PC-3 (cell line): ENCODE measurements around the gene CIAO2B.

Experiments used
- CTCF ChIP-seq: fragments of 300-600 bp; sonication (generic); conservative IDR thresholded peaks from 2 replicates; pipeline ENCODE4 v1.5.1; 2017; ENCODE audit warnings: antibody characterized with exemption, low read depth, mild to moderate bottlenecking, low read length
- EZH2 ChIP-seq: fragments of 300-600 bp; sonication (generic); IDR thresholded peaks from one replicate; pipeline ENCODE4 v1.6.1; 2017; ENCODE audit warnings: antibody characterized with exemption, mild to moderate bottlenecking, low read length; ENCODE audit not compliant: unreplicated experiment

- TF ChIP-seq EZH2 (no peak), CTCF (no peak)
Observed at GRCh38 chr16:66983033-66983432, 48.8 kb upstream of the CIAO2B start.
